ENCODE measurements around the gene HIVEP3.

DNA sequence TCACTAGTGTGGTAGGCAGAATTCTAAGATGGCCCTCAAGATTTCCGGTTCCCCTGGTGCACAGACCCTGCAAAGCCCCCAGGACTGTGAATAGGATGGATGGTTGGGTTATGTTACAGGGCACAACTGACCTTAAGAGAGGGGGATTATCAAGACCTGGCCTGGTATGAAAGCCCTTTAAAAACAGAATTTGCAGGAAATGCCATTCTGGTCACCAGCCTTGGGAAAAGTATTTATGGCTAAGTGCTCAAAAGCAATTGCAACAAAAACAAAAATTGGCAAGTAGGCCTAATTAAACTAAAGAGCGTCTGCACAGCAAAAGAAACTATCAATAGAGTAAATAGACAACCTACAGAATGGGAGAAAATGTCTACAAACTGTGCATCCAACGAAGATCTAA, 289.6 kb downstream of the HIVEP3 start:
- TF ChIP-seq CTCF (IDR thresholded peaks at IDR 0.05; ENCODE audit: insufficient read depth, low read length): no peak
- TF ChIP-seq REST (IDR thresholded peaks at IDR 0.05; ENCODE audit: insufficient replicate concordance, low read depth): no peak
